WERI-Rb-1 (cell line): ENCODE data around the gene RERE.

Source experiments
- DNase-seq: peaks from one replicate; pipeline ENCODE4 v3.0.0-alpha.2; 2020
- H3K27ac ChIP-seq: fragments of 250-450 bp; sonication (Bioruptor Pico); 2 replicates; pipeline ENCODE4 v1.5.1; 2020; ENCODE audit warnings: mild to moderate bottlenecking, moderate library complexity
- H3K27me3 ChIP-seq: fragments of 250-450 bp; sonication (Bioruptor Pico); 2 replicates; pipeline ENCODE4 v1.5.1; 2021; ENCODE audit warnings: mild to moderate bottlenecking, low read depth, moderate library complexity; ENCODE audit not compliant: insufficient read depth, severe bottlenecking
- H3K36me3 ChIP-seq: fragments of 250-450 bp; sonication (Bioruptor Pico); 2 replicates; pipeline ENCODE4 v1.5.1; 2020; ENCODE audit warnings: mild to moderate bottlenecking, moderate library complexity
- H3K4me3 ChIP-seq: 2 replicates; pipeline ENCODE4 v1.5.1; 2011; ENCODE audit warnings: low read depth, mild to moderate bottlenecking, control low read depth, low read length
- H3K9me3 ChIP-seq: fragments of 250-450 bp; sonication (Bioruptor Pico); 2 replicates; pipeline ENCODE4 v1.5.1; 2021; ENCODE audit warnings: mild to moderate bottlenecking, moderate library complexity; ENCODE audit not compliant: severe bottlenecking
- CTCF ChIP-seq: IDR thresholded peaks from 2 replicates; pipeline ENCODE4 v1.5.1; 2011; ENCODE audit warnings: low read depth, mild to moderate bottlenecking, control low read depth, inconsistent platforms, low read length

RERE gene

GRCh38 chr1:8349473-8349865, 468.0 kb downstream of the RERE start:
- no peaks in the 10 kb centered on the region for H3K27me3 ChIP-seq
- no peak overlapping the region for H3K27ac ChIP-seq
- DNase-seq: no peak
- no peak for TF ChIP-seq CTCF
- peaks cover 32% of the 10 kb centered on the region for H3K36me3 ChIP-seq
- no peak overlapping the region for H3K4me3 ChIP-seq
- no peaks in the 10 kb centered on the region for H3K9me3 ChIP-seq

DNA sequence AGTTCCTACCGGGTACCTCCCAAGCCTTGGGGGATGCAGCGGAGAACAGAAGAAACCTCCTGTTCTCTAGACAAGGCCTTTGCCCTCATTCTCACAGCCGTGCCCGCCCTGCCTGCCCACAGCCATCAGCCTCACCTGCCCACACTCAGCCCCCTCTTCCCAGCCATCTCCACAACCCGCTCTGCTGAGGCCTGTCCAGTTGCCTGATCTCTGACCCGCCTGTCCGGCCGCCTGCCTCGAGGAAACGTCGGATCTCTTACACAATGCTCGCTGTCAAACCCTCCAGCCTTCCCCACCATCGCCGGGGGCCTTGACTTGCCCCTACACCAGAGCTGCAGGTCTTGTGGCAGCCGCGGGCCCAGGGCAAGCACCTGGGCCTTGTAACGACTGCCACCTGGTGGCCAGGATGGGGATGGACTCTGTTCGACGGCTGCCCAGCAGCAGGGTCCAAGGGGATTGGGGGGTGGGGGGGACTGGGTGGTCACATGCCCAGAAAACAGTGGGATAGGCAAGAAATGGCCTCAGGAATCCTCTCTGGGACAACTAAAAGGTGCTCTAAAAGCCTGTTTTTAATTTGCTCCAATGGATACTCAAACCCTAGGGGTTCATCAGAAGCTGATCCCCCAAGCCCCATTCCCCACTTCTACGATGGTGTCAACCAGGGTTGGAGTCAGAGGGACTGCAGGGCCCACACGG, 468.5 kb downstream of the RERE start:
- H3K4me3 ChIP-seq: no peak overlapping the region
- no peaks in the 10 kb centered on the region for H3K9me3 ChIP-seq
- peak; percentile 75 for DNase-seq
- no peak overlapping the region for H3K27ac ChIP-seq
- H3K27me3 ChIP-seq: no peaks in the 10 kb centered on the region
- peaks cover 26% of the 10 kb centered on the region for H3K36me3 ChIP-seq
- peak; percentile 83 for TF ChIP-seq CTCF

DNA sequence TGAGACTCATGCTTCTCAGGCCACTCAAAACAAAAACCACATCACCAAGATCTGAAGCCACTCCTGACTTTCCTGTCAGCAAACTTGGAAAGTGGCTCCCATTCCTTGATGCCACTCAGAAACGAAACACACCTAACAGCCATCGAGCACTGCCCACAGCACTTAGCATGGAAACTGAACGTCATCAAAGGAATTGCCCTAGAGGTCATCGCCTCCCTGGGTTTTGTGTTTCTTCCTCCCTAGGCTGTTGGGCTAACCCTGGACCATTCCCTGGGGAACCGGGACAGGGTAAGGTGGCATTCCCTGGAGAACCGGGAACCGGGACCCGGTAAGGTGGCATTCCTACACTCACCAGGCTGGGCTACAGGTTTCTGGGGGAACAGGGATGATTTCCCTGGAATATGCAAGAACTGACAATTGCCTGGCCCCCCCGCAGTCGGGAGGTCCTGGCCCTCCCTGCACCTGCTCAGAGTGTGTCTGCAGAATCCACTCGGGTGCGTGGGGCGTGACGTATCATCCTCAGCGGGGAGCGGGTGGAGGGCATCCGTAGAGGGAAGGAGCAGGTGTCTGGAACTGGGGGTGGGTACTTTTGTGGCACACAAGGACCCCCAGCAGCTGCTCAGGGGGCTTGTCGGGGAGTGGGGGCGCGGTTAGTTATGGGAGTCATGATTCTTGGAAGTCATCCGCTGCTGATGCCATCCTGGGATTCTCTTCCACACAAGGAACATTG, 469.2 kb downstream of the RERE start:
- H3K27me3 ChIP-seq: no peaks in the 10 kb centered on the region
- H3K9me3 ChIP-seq: no peaks in the 10 kb centered on the region
- no peak overlapping the region for H3K27ac ChIP-seq
- no peak for TF ChIP-seq CTCF
- H3K36me3 ChIP-seq: peaks cover 19% of the 10 kb centered on the region
- DNase-seq: no peak
- no peak overlapping the region for H3K4me3 ChIP-seq

DNA sequence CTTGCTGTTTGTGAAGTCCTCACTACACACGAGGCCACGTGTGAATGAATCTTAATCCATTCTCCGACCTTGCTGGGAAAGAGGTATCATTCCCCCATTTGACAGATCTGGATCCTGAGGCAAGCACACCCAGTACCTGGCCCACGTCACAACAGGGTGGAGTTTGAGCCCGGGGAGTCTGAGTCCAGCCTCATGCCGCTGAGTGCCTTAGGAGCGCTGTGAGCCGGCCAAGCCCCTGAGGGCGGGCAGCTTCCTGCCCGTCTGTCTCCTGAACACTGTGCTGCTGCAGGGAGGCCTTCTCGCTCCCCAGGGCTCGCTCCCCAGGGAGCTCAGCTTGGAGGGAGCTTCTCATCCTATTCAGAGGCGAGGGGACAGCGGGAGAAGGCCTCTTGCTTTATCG, 469.8 kb downstream of the RERE start:
- no peak for DNase-seq
- Histone ChIP-seq H3K27ac (no peak overlapping the region), H3K36me3 (peaks cover 13% of the 10 kb centered on the region), H3K27me3 (no peaks in the 10 kb centered on the region), H3K4me3 (no peak overlapping the region), H3K9me3 (no peaks in the 10 kb centered on the region)
- no peak for TF ChIP-seq CTCF

GRCh38 chr1:8345621-8346415, 471.6 kb downstream of the RERE start:
- no peak overlapping the region for H3K27ac ChIP-seq
- no peak for TF ChIP-seq CTCF
- no peaks in the 10 kb centered on the region for H3K9me3 ChIP-seq
- DNase-seq: no peak
- no peaks in the 10 kb centered on the region for H3K36me3 ChIP-seq
- H3K27me3 ChIP-seq: no peaks in the 10 kb centered on the region
- H3K4me3 ChIP-seq: no peak overlapping the region
